B cell (primary cell): ENCODE measurements around the gene L3MBTL1. TPM values are rescaled to one million over a fixed set of nuclear protein-coding genes. Genes with fewer than 3 reads are reported as not detected.

Experiments
- ATAC-seq: fragments of 200-7000 bp; cut with Tn5 transposase; one replicate; pipeline ENCODE4 v1.10.0; 2021; ENCODE audit warnings: low read depth, mild to moderate bottlenecking, moderate number of reproducible peaks, moderate library complexity
- CTCF ChIA-PET: fragments of 350-600 bp; sonication (Branson Sonifier 250); formaldehyde crosslinking; loops from one replicate; lab custom pipeline; 2021; ENCODE audit warnings: antibody characterized with exemption, inconsistent platforms; lab: Charles Lee
- POLR2A ChIA-PET: fragments of 350-600 bp; sonication (Branson Sonifier 250); formaldehyde crosslinking; loops from one replicate; lab custom pipeline; 2021; ENCODE audit warnings: antibody characterized with exemption; lab: Charles Lee
- DNase-seq: peaks from one replicate; pipeline ENCODE4 v3.0.0; 2013
- H2AFZ ChIP-seq: 2 replicates; pipeline ENCODE4 v1.6.1; 2012; ENCODE audit warnings: mild to moderate bottlenecking, low read depth, low read length; ENCODE audit not compliant: insufficient read depth, poor library complexity, severe bottlenecking
- H3K27ac ChIP-seq, 2 donors: 1 replicate in 1 of 2; 2 replicates in 1 of 2; pipeline ENCODE4 v1.5.1; 2012 to 2013; ENCODE audit warnings: low read length in 2 of 2, mild to moderate bottlenecking in 2 of 2, moderate library complexity in 1 of 2
- H3K27me3 ChIP-seq, 4 experiments: fragments of 200-600 bp in 1 of 4; sonication (generic) in 1 of 4; replicated peaks in 1 of 4; 1 replicate in 2 of 4; 2 replicates in 2 of 4; pipeline versions ENCODE4 v1.6.1 to v1.7.0; 2013 to 2016; ENCODE audit warnings: low read length in 3 of 4, mild to moderate bottlenecking in 2 of 4, mixed read lengths in 1 of 4, moderate library complexity in 1 of 4; ENCODE audit not compliant: insufficient read depth in 4 of 4, control insufficient read depth in 3 of 4; ENCODE audit errors: control extremely low read depth in 1 of 4
- H3K36me3 ChIP-seq, 2 experiments: replicated peaks in 1 of 2; 1 replicate in 1 of 2; 2 replicates in 1 of 2; pipeline versions ENCODE4 v1.6.1 to v1.7.1; 2013; ENCODE audit warnings: low read length in 1 of 2; ENCODE audit not compliant: insufficient read depth in 2 of 2, control insufficient read depth in 1 of 2; ENCODE audit errors: control extremely low read depth in 1 of 2, extremely low read depth in 1 of 2
- H3K4me1 ChIP-seq, 2 donors: fragments of 200-600 bp in 1 of 2; sonication (generic) in 1 of 2; 1 replicate in 1 of 2; 2 replicates in 1 of 2; pipeline versions ENCODE4 v1.5.1 to v1.6.1; 2013 to 2017; ENCODE audit warnings: low read length in 2 of 2; ENCODE audit not compliant: control insufficient read depth in 2 of 2, insufficient read depth in 2 of 2
- H3K4me2 ChIP-seq: replicated peaks from 2 replicates; pipeline ENCODE3; 2012; ENCODE audit warnings: mild to moderate bottlenecking, low read depth, low read length; ENCODE audit not compliant: poor library complexity, severe bottlenecking
- H3K4me3 ChIP-seq, 5 experiments: fragments of 200-600 bp in 1 of 5; sonication (generic) in 1 of 5; 1 replicate in 3 of 5; 2 replicates in 2 of 5; pipeline versions ENCODE4 v1.5.1 to v1.7.0; 2011 to 2016; ENCODE audit warnings: low read length in 4 of 5, mild to moderate bottlenecking in 4 of 5, low read depth in 2 of 5, control low read depth in 1 of 5, moderate library complexity in 1 of 5; ENCODE audit not compliant: insufficient read depth in 1 of 5; ENCODE audit errors: control extremely low read depth in 1 of 5, extremely low read depth in 1 of 5
- H3K79me2 ChIP-seq: fragments of 200-600 bp; sonication (generic); one replicate; pipeline ENCODE4 v1.6.0; 2016; ENCODE audit warnings: low read length; ENCODE audit not compliant: control insufficient read depth, insufficient read depth
- H3K9ac ChIP-seq: fragments of 200-600 bp; sonication (generic); 2 replicates; pipeline ENCODE4 v1.6.1; 2017; ENCODE audit warnings: mild to moderate bottlenecking, low read length, moderate library complexity
- H3K9me3 ChIP-seq, 3 donors: one replicate each; pipeline versions ENCODE4 v1.6.1 to v1.7.1; 2013; ENCODE audit warnings: low read length in 2 of 3; ENCODE audit not compliant: control insufficient read depth in 2 of 3, insufficient read depth in 1 of 3; ENCODE audit errors: control extremely low read depth in 1 of 3
- H4K20me1 ChIP-seq: 2 replicates; pipeline ENCODE4 v1.6.0; 2012; ENCODE audit warnings: mild to moderate bottlenecking, low read length; ENCODE audit not compliant: insufficient read depth, control insufficient read depth, poor library complexity, severe bottlenecking
- H3K27ac Mint-ChIP-seq: one replicate; pipeline ENCODE4 v1.8.0; 2021; ENCODE audit warnings: mixed read lengths
- H3K27me3 Mint-ChIP-seq: one replicate; pipeline ENCODE4 v1.8.0; 2021; ENCODE audit warnings: mixed read lengths
- H3K4me1 Mint-ChIP-seq: one replicate; pipeline ENCODE4 v1.8.0; 2021; ENCODE audit warnings: mixed read lengths
- H3K4me3 Mint-ChIP-seq: one replicate; pipeline ENCODE4 v1.8.0; 2021; ENCODE audit warnings: mixed read lengths
- H3K9me3 Mint-ChIP-seq: one replicate; pipeline ENCODE4 v1.8.0; 2022; ENCODE audit warnings: mixed read lengths; ENCODE audit not compliant: insufficient read depth
- EZH2 ChIP-seq: IDR thresholded peaks from 2 replicates; pipeline ENCODE4 v1.6.1; 2012; ENCODE audit warnings: borderline replicate concordance, low read depth, mild to moderate bottlenecking, moderate library complexity, low read length; ENCODE audit not compliant: insufficient read depth, poor library complexity, severe bottlenecking
- WGBS: methylation state at CpG from one replicate; pipeline ENCODE4 v1.1.5; 2013; ENCODE audit warnings: missing lambda C conversion rate; ENCODE audit not compliant: insufficient coverage; 5-methylcytosine and 5-hydroxymethylcytosine counted together
- intact Hi-C: fragments of 100-400 bp; cut with micrococcal nuclease; formaldehyde crosslinking; loops from one replicate; pipeline ENCODE4 v1.10.0; 2022
- polyA plus RNA-seq: library from polyadenylated mRNA; depleted of rRNA; stranded (reverse); fragments of >200 nt; gene quantifications from 2 replicates; pipeline ENCODE4 v1.2.3, GENCODE V29; 2012
- total RNA-seq, 2 donors: library from RNA; stranded (reverse); fragments of 120-200 nt in 1 of 2; gene quantifications; 1 replicate in 1 of 2; 2 replicates in 1 of 2; pipeline versions ENCODE4 v1.2.3 to v1.2.4, GENCODE V29; 2013 to 2022
- TF ChIP-seq, protein P1 (sequence below): fragments of 200-600 bp; IDR thresholded peaks from one replicate; pipeline ENCODE4 v1.8.0; 2022; ENCODE audit warnings: antibody characterized with exemption, mild to moderate bottlenecking

L3MBTL1 gene
- total and polyA plus RNA-seq, 2 donors (not counting 1 experiment from before 2014, with no cell fraction given): 15.6 to 31.4 TPM

DNA sequence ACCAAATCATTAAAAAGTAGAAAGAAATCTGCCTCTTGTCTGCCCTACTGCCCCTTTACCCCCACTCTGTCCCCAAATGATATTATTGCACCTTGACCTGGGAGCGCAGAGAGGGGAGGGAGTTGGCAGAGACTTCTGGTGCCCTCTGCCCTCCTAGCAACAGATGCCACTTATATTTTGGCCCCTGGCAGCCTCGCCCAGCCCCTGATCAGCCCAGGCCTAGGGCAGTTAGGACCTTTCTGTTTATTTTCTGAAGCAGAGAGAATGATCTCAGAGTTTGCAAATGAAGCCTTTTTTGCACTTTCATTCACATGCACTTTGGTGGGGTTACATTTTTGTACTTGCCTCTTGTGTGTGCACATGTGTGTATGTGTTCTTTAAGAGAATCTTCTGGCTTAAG, 43.0 kb downstream of the L3MBTL1 start:
- H4K20me1 ChIP-seq: no peaks in the 10 kb centered on the region
- no peaks in the 10 kb centered on the region for H3K36me3 ChIP-seq
- no peak overlapping the region for H3K4me3 Mint-ChIP-seq
- ChIA-PET CTCF (interaction anchor here (4.6 kb wide), 1 partner anchor 12 kb away, joined by 26 read pairs; no protein-coding TSS in a partner anchor), POLR2A (no interaction called here)
- no peak overlapping the region for H2AFZ ChIP-seq
- intact Hi-C loops: no loop called here
- H3K27ac Mint-ChIP-seq: no peak overlapping the region
- WGBS: 100% methylated on average over 1 of the region's 2 CpGs
- TF ChIP-seq EZH2: no peak
- no peaks in the 10 kb centered on the region for H3K79me2 ChIP-seq
- DNase-seq: no peak
- H3K4me1 ChIP-seq: no peaks in the 10 kb centered on the region
- ATAC-seq: no peak
- no peak overlapping the region for H3K27ac ChIP-seq
- H3K9ac ChIP-seq: no peak overlapping the region
- no peaks in the 10 kb centered on the region for H3K4me1 Mint-ChIP-seq
- no peak overlapping the region for H3K4me2 ChIP-seq
- H3K9me3 ChIP-seq: no peaks in the 10 kb centered on the region
- H3K4me3 ChIP-seq: no peak overlapping the region
- H3K9me3 Mint-ChIP-seq: no peaks in the 10 kb centered on the region
- H3K27me3 ChIP-seq: no peaks in the 10 kb centered on the region
- H3K27me3 Mint-ChIP-seq: no peaks in the 10 kb centered on the region

DNA sequence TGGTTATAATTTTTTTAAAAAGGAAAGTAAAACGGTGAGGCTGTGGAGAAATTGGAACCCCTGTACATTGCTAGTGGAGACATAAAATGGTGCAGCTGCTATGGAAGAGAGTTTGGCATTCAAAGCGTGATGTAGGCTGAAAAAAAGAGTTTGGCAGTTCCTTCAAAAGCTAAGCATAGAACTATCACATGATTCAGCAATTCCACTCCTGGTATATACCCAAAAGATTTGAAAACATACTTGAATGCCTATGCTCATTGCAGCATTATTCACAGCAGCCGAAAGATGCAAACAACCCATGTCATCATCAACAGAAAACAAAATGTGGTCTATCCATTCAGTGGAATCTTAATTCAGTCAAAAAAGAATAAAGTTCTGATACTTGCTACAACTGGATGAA, 46.9 kb downstream of the L3MBTL1 start:
- no peak for DNase-seq
- H3K9me3 Mint-ChIP-seq: no peaks in the 10 kb centered on the region
- Histone ChIP-seq H3K36me3 (no peaks in the 10 kb centered on the region), H3K79me2 (no peaks in the 10 kb centered on the region), H3K4me3 (no peak overlapping the region), H3K4me1 (no peaks in the 10 kb centered on the region), H3K27me3 (no peaks in the 10 kb centered on the region), H3K9ac (no peak overlapping the region), H4K20me1 (no peaks in the 10 kb centered on the region), H3K4me2 (no peak overlapping the region), H2AFZ (no peak overlapping the region), H3K9me3 (no peaks in the 10 kb centered on the region), H3K27ac (no peak overlapping the region)
- TF ChIP-seq, protein P1, sequence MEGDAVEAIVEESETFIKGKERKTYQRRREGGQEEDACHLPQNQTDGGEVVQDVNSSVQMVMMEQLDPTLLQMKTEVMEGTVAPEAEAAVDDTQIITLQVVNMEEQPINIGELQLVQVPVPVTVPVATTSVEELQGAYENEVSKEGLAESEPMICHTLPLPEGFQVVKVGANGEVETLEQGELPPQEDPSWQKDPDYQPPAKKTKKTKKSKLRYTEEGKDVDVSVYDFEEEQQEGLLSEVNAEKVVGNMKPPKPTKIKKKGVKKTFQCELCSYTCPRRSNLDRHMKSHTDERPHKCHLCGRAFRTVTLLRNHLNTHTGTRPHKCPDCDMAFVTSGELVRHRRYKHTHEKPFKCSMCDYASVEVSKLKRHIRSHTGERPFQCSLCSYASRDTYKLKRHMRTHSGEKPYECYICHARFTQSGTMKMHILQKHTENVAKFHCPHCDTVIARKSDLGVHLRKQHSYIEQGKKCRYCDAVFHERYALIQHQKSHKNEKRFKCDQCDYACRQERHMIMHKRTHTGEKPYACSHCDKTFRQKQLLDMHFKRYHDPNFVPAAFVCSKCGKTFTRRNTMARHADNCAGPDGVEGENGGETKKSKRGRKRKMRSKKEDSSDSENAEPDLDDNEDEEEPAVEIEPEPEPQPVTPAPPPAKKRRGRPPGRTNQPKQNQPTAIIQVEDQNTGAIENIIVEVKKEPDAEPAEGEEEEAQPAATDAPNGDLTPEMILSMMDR: no peak
- no peak for TF ChIP-seq EZH2
- WGBS: 100% methylated on average over 1 of the region's 3 CpGs
- ATAC-seq: no peak
- H3K27ac Mint-ChIP-seq: no peak overlapping the region
- H3K4me3 Mint-ChIP-seq: no peak overlapping the region
- CTCF ChIA-PET: no interaction called here
- POLR2A ChIA-PET: no interaction called here
- H3K4me1 Mint-ChIP-seq: no peaks in the 10 kb centered on the region
- intact Hi-C loops: no loop called here
- H3K27me3 Mint-ChIP-seq: no peaks in the 10 kb centered on the region
